Activated CD8-positive, alpha-beta T cell treated with anti-CD3 and anti-CD28 coated beads for 36 hours (primary cell): ENCODE results near the gene MRPL1. TPM values are rescaled to one million over a fixed set of nuclear protein-coding genes. Genes with fewer than 3 reads are reported as not detected.

ENCODE experiments used
- ATAC-seq: fragments of 200-7000 bp; cut with Tn5 transposase; one replicate; pipeline ENCODE4 v1.10.0; 2021; ENCODE audit warnings: mild to moderate bottlenecking, moderate library complexity
- CTCF ChIA-PET: fragments of 350-600 bp; sonication (Branson Sonifier 250); formaldehyde crosslinking; loops from one replicate; lab custom pipeline; 2021; ENCODE audit warnings: antibody characterized with exemption; lab: Charles Lee
- POLR2A ChIA-PET: fragments of 350-600 bp; sonication (Branson Sonifier 250); formaldehyde crosslinking; loops from one replicate; lab custom pipeline; 2021; ENCODE audit warnings: antibody characterized with exemption; lab: Charles Lee
- DNase-seq: peaks from one replicate; pipeline ENCODE4 v3.0.0-alpha.2; 2020
- H3K27ac Mint-ChIP-seq: one replicate; pipeline ENCODE4 v1.8.0; 2021; ENCODE audit warnings: mild to moderate bottlenecking, mixed read lengths
- H3K27me3 Mint-ChIP-seq: one replicate; pipeline ENCODE4 v1.8.0; 2021; ENCODE audit warnings: mixed read lengths
- H3K36me3 Mint-ChIP-seq: one replicate; pipeline ENCODE4 v1.8.0; 2021; ENCODE audit warnings: low read depth, mixed read lengths
- H3K4me1 Mint-ChIP-seq: one replicate; pipeline ENCODE4 v1.8.0; 2021; ENCODE audit warnings: low read depth, mixed read lengths
- H3K4me3 Mint-ChIP-seq: one replicate; pipeline ENCODE4 v1.8.0; 2021; ENCODE audit warnings: mild to moderate bottlenecking, moderate library complexity, mixed read lengths
- H3K9me3 Mint-ChIP-seq: one replicate; pipeline ENCODE4 v1.8.0; 2021; ENCODE audit warnings: mixed read lengths
- CTCF ChIP-seq: fragments of 200-600 bp; IDR thresholded peaks from one replicate; pipeline ENCODE4 v1.8.0; 2022; ENCODE audit warnings: antibody characterized with exemption, mild to moderate bottlenecking
- intact Hi-C: fragments of 100-400 bp; cut with micrococcal nuclease; formaldehyde crosslinking; loops from one replicate; pipeline ENCODE4 v1.10.0; 2022
- total RNA-seq, 2 experiments: library from RNA; stranded (reverse); gene quantifications; one replicate each; pipeline ENCODE4 v1.2.3, GENCODE V29; 2021

Gene MRPL1
- total RNA-seq, 2 experiments from 2014 or later: 55.7 to 62.4 TPM

GRCh38 chr4:77881460-77882295 is 19.0 kb downstream of the MRPL1 start:
- intact Hi-C loops: no loop called here
- Mint-ChIP-seq H3K4me1 (peaks cover 36% of the 10 kb centered on the region), H3K9me3 (no peaks in the 10 kb centered on the region), H3K27ac (peak overlapping the region; percentile 18), H3K4me3 (no peak overlapping the region), H3K36me3 (peaks cover 47% of the 10 kb centered on the region), H3K27me3 (no peaks in the 10 kb centered on the region)
- ATAC-seq (peak; percentile 37), DNase-seq (peak; percentile 20)
- ChIA-PET POLR2A (interaction anchor here (0.6 to 0.9 kb wide), 3 partner anchors 12 to 13 kb away, joined by 3 read pairs; no protein-coding TSS in a partner anchor), CTCF (interaction anchor here (0.6 kb wide), 1 partner anchor 18 kb away, joined by 3 read pairs; no protein-coding TSS in a partner anchor)
- no peak for TF ChIP-seq CTCF

GRCh38 chr4:77893451-77893850 is 30.8 kb downstream of the MRPL1 start:
- intact Hi-C loops: no loop called here
- peaks cover 56% of the 10 kb centered on the region for H3K36me3 Mint-ChIP-seq
- no peak for TF ChIP-seq CTCF
- no peak for DNase-seq
- H3K27me3 Mint-ChIP-seq: no peaks in the 10 kb centered on the region
- no peaks in the 10 kb centered on the region for H3K9me3 Mint-ChIP-seq
- ChIA-PET CTCF (interaction anchor here (0.6 kb wide), 1 partner anchor 81 kb away, joined by 3 read pairs; no protein-coding TSS in a partner anchor), POLR2A (interaction anchor here (1.3 kb wide), 1 partner anchor 12 kb away, joined by 3 read pairs; no protein-coding TSS in a partner anchor)
- no peak overlapping the region for H3K4me3 Mint-ChIP-seq
- H3K4me1 Mint-ChIP-seq: peaks cover 32% of the 10 kb centered on the region
- ATAC-seq: no peak
- peak overlapping the region; percentile 76 for H3K27ac Mint-ChIP-seq

GRCh38 chr4:77899607-77900006 is 37.0 kb downstream of the MRPL1 start:
- ChIA-PET POLR2A (no interaction called here), CTCF (no interaction called here)
- DNase-seq (no peak), ATAC-seq (no peak)
- H3K4me3 Mint-ChIP-seq: peak overlapping the region; percentile 24
- H3K9me3 Mint-ChIP-seq: no peaks in the 10 kb centered on the region
- TF ChIP-seq CTCF: no peak
- H3K27ac Mint-ChIP-seq: peak overlapping the region; percentile 78
- peaks cover 51% of the 10 kb centered on the region for H3K36me3 Mint-ChIP-seq
- intact Hi-C loops: no loop called here
- H3K4me1 Mint-ChIP-seq: peaks cover 36% of the 10 kb centered on the region
- no peaks in the 10 kb centered on the region for H3K27me3 Mint-ChIP-seq

GRCh38 chr4:77903186-77903585 is 40.6 kb downstream of the MRPL1 start:
- intact Hi-C loops: no loop called here

More at GRCh38 chr4:77903186-77903585, 40.6 kb downstream of the MRPL1 start:
- CTCF ChIA-PET: no interaction called here
- POLR2A ChIA-PET: no interaction called here
- Mint-ChIP-seq H3K4me1 (peaks cover 21% of the 10 kb centered on the region), H3K36me3 (peaks cover 48% of the 10 kb centered on the region), H3K4me3 (no peak overlapping the region), H3K9me3 (no peaks in the 10 kb centered on the region), H3K27me3 (no peaks in the 10 kb centered on the region), H3K27ac (no peak overlapping the region)
- TF ChIP-seq CTCF: no peak
- no peak for DNase-seq
- no peak for ATAC-seq
